ENCODE results near the gene CALN1.

The CALN1 gene

GRCh38 chr7:71804256-71804655 lies 607.9 kb downstream of the CALN1 start:
- H3K79me2 ChIP-seq (ENCODE audit: low read length): no peaks in the 10 kb centered on the region
- no peaks in the 10 kb centered on the region for H3K9me3 ChIP-seq (ENCODE audit: insufficient read depth, low read length)
- TF ChIP-seq CTCF (IDR thresholded peaks at IDR 0.05; ENCODE audit: low read depth, low read length) (no peak), EZH2phosphoT487 (IDR thresholded peaks at IDR 0.05; ENCODE audit: low read depth) (no peak)
- no peak overlapping the region for H3K4me3 ChIP-seq (ENCODE audit: low read length)
- H3K36me3 ChIP-seq (replicated peaks; ENCODE audit: low read depth, low read length): no peaks in the 10 kb centered on the region
- H3K4me2 ChIP-seq (ENCODE audit: low read length): no peak overlapping the region
- no peak overlapping the region for H2AFZ ChIP-seq (ENCODE audit: low read depth, low read length)
- H3K9ac ChIP-seq (ENCODE audit: low read length): no peak overlapping the region
- no peak overlapping the region for H3K27ac ChIP-seq (ENCODE audit: low read length)
- no peaks in the 10 kb centered on the region for H3K27me3 ChIP-seq (ENCODE audit: low read depth, low read length)
- H4K20me1 ChIP-seq (ENCODE audit: insufficient read depth, low read length): no peaks in the 10 kb centered on the region
- no peaks in the 10 kb centered on the region for H3K4me1 ChIP-seq (ENCODE audit: low read length)

DNA sequence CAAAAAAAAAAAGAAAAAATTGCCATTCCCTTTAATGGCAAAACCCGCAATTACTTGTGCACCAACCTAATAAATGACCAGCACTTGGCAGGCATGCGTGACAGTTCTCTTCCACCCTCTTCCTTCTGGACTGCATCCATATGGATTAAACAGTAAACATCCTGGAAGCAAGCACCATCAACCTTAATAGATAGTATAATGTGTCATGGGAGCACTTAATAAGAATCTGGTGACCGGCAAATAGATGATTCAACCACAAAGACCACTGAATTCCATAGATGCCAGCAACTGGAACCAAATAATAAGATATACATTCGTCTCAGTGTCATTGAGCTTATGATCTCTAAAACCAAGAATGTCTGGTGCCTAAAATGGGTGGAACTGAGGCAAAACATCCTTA lies 610.2 kb downstream of the CALN1 start:
- TF ChIP-seq EZH2phosphoT487 (IDR thresholded peaks at IDR 0.05; ENCODE audit: low read depth): no peak
- H3K4me3 ChIP-seq (ENCODE audit: low read length): no peak overlapping the region
- H3K4me1 ChIP-seq (ENCODE audit: low read length): no peaks in the 10 kb centered on the region
- H3K9me3 ChIP-seq (ENCODE audit: insufficient read depth, low read length): no peaks in the 10 kb centered on the region; the same call in 1 of the 2 replicates
- H4K20me1 ChIP-seq (ENCODE audit: insufficient read depth, low read length): no peaks in the 10 kb centered on the region
- H3K36me3 ChIP-seq (replicated peaks; ENCODE audit: low read depth, low read length): no peaks in the 10 kb centered on the region
- no peak overlapping the region for H3K4me2 ChIP-seq (ENCODE audit: low read length)
- no peak overlapping the region for H2AFZ ChIP-seq (ENCODE audit: low read depth, low read length)
- no peak overlapping the region for H3K27ac ChIP-seq (ENCODE audit: low read length)
- H3K79me2 ChIP-seq (ENCODE audit: low read length): no peaks in the 10 kb centered on the region
- no peaks in the 10 kb centered on the region for H3K27me3 ChIP-seq (ENCODE audit: low read depth, low read length)
- no peak overlapping the region for H3K9ac ChIP-seq (ENCODE audit: low read length)

DNA sequence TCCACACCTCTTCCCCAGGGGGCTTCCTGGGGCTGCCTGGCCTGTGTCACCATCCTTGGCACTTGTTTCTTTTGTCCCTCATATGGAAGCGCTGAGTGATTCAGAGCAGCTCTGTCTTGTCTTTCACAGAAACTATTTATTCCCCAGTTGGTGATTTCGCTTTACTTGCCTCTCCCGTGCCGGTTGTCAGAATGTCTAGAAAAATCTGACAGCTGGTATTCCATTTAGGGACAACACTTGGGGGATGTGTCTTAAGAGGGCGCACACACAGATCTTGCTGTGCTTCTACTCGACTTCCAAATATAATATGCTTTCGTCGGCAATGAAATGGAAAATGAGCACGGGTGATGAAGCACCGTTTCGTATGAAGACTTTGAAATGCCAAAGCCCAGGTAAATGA lies 611.8 kb downstream of the CALN1 start:
- no peak for TF ChIP-seq CTCF (IDR thresholded peaks at IDR 0.05; ENCODE audit: low read depth, low read length)
- TF ChIP-seq EZH2phosphoT487 (IDR thresholded peaks at IDR 0.05; ENCODE audit: low read depth): no peak
- Histone ChIP-seq H2AFZ (ENCODE audit: low read depth, low read length) (no peak overlapping the region), H3K9ac (ENCODE audit: low read length) (no peak overlapping the region), H3K4me1 (ENCODE audit: low read length) (no peaks in the 10 kb centered on the region), H4K20me1 (ENCODE audit: insufficient read depth, low read length) (no peaks in the 10 kb centered on the region), H3K4me2 (ENCODE audit: low read length) (no peak overlapping the region), H3K36me3 (replicated peaks; ENCODE audit: low read depth, low read length) (no peaks in the 10 kb centered on the region), H3K27me3 (ENCODE audit: low read depth, low read length) (no peaks in the 10 kb centered on the region), H3K4me3 (ENCODE audit: low read length) (no peak overlapping the region), H3K79me2 (ENCODE audit: low read length) (no peaks in the 10 kb centered on the region), H3K27ac (ENCODE audit: low read length) (no peak overlapping the region), H3K9me3 (ENCODE audit: insufficient read depth, low read length) (no peaks in the 10 kb centered on the region; the same call in 1 of the 2 replicates)

DNA sequence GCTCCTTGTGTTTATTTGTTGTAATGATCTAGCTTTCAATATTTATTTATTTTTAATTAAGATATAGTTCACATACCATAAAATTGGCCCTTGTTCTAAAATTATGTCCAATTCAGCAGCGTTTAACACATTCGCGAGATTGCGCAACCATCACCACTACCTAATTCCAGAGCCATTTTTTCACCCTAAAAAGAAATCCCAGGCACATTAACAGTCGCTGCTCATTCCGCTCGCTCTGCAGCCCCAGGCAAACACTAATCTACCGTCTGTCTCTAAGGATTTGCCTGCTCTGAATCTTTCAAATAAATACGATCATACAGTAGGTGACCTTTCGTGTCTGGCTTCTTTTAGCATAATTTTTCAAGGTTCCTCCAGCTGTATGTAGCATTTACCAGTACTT lies 616.7 kb downstream of the CALN1 start:
- Histone ChIP-seq H3K9ac (ENCODE audit: low read length) (no peak overlapping the region), H3K4me3 (ENCODE audit: low read length) (no peak overlapping the region), H3K27me3 (ENCODE audit: low read depth, low read length) (no peaks in the 10 kb centered on the region), H3K27ac (ENCODE audit: low read length) (no peak overlapping the region), H4K20me1 (ENCODE audit: insufficient read depth, low read length) (no peaks in the 10 kb centered on the region), H3K36me3 (replicated peaks; ENCODE audit: low read depth, low read length) (no peaks in the 10 kb centered on the region), H3K4me1 (ENCODE audit: low read length) (no peaks in the 10 kb centered on the region), H3K9me3 (ENCODE audit: insufficient read depth, low read length) (no peaks in the 10 kb centered on the region; the same call in 1 of the 2 replicates), H3K4me2 (ENCODE audit: low read length) (no peak overlapping the region), H3K79me2 (ENCODE audit: low read length) (no peaks in the 10 kb centered on the region), H2AFZ (ENCODE audit: low read depth, low read length) (no peak overlapping the region)
- TF ChIP-seq CTCF (IDR thresholded peaks at IDR 0.05; ENCODE audit: low read depth, low read length): no peak
- TF ChIP-seq EZH2phosphoT487 (IDR thresholded peaks at IDR 0.05; ENCODE audit: low read depth): no peak

- Histone ChIP-seq H3K27me3 (ENCODE audit: low read depth, low read length) (no peaks in the 10 kb centered on the region), H2AFZ (ENCODE audit: low read depth, low read length) (no peak overlapping the region), H3K27ac (ENCODE audit: low read length) (no peak overlapping the region), H3K4me2 (ENCODE audit: low read length) (no peak overlapping the region), H3K9ac (ENCODE audit: low read length) (no peak overlapping the region), H4K20me1 (ENCODE audit: insufficient read depth, low read length) (no peaks in the 10 kb centered on the region), H3K79me2 (ENCODE audit: low read length) (no peaks in the 10 kb centered on the region), H3K4me1 (ENCODE audit: low read length) (no peaks in the 10 kb centered on the region), H3K36me3 (replicated peaks; ENCODE audit: low read depth, low read length) (no peaks in the 10 kb centered on the region), H3K4me3 (ENCODE audit: low read length) (no peak overlapping the region), H3K9me3 (ENCODE audit: insufficient read depth, low read length) (no peaks in the 10 kb centered on the region; the same call in 1 of the 2 replicates)
- TF ChIP-seq CTCF (IDR thresholded peaks at IDR 0.05; ENCODE audit: low read depth, low read length): no peak
- no peak for TF ChIP-seq EZH2phosphoT487 (IDR thresholded peaks at IDR 0.05; ENCODE audit: low read depth)
Observed at GRCh38 chr7:71793251-71793650, 618.9 kb downstream of the CALN1 start.
